HG02885 (cell line): ENCODE data around the gene CARD14.
"Not testable (repeated sequence)": the region's sequence is repeated elsewhere in the genome, so short reads cannot be mapped to it uniquely, and the experiment has no call there.

Experiments used
- ATAC-seq: cut with Tn5 transposase; IDR thresholded peaks from one replicate; pipeline ENCODE4 v1.9.1; 2021; ENCODE audit warnings: mild to moderate bottlenecking; ENCODE audit not compliant: unreplicated experiment, poor library complexity

Gene CARD14

GRCh38 chr17:80222376-80223141, 52.7 kb downstream of the CARD14 start:
- no peak for ATAC-seq

- no peak for ATAC-seq
Measured at GRCh38 chr17:80223142-80223815, 53.4 kb downstream of the CARD14 start.

- no peak for ATAC-seq
Measured at GRCh38 chr17:80223838-80224497, 54.1 kb downstream of the CARD14 start.

GRCh38 chr17:80224683-80225082, 54.9 kb downstream of the CARD14 start:
- ATAC-seq: no peak

DNA sequence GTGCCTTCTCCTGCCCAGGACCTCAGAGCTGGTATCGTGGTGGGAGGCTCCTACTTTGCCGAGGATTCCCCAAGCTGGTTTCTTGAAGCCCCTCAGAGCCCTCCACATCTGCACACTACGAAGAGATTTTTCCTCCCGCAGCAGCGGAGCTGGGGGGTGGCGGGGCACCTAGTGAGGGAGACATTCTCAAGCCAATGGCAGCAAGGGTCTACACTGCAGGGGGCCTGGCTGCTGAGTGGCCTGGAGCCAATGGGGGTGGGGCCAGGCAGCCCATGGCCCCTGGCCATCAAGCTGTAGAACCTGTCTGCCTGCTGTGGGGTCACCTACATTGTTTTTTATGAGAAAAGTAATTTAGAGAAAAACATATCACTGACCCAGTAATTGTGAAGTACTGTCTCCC, 55.4 kb downstream of the CARD14 start:
- no peak for ATAC-seq

GRCh38 chr17:80227156-80227555, 57.3 kb downstream of the CARD14 start:
- no peak for ATAC-seq

- no peak for ATAC-seq
Measured at GRCh38 chr17:80227666-80228065, 57.8 kb downstream of the CARD14 start.

DNA sequence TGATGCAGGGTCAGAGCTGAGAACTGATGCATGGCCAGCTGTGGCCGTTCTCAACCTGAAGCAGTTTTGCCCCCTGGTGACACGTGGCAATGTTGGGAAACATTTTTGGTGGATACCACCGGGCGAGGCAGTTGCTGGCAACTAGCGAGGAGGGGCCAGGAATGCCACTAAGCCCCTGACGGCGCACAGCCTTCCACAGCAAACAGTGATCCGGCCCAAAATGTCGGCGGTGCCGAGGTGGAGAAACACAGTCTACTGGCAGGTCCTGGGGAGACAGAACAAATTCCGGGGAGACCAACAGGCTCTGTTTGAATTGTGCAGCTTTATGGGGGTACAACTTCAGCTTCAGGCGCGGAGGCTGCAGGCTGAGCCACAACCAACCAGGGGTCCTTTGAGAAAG, 58.6 kb downstream of the CARD14 start:
- ATAC-seq: no peak

DNA sequence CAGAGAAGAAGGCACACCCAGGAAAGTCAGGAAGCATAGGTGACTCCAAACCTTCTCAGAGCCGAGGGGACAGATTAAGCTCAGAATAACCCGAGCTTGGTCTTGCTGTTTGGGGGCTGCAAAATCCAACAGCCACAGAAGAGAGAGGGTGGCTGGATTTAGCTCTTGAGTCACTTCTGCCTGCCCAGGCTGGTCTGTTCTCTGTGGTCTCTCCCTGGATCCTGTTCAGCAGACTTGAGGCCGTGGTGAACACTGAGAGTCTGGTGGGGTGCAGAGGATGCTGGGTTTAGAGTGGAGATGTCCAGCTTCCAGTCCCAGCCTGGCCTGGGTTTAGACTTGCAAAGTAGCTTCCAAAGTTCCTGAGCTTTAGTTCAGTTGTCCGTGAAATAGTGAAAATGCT, 59.2 kb downstream of the CARD14 start:
- no peak for ATAC-seq

GRCh38 chr17:80232438-80232837, 62.6 kb downstream of the CARD14 start:
- no peak for ATAC-seq

DNA sequence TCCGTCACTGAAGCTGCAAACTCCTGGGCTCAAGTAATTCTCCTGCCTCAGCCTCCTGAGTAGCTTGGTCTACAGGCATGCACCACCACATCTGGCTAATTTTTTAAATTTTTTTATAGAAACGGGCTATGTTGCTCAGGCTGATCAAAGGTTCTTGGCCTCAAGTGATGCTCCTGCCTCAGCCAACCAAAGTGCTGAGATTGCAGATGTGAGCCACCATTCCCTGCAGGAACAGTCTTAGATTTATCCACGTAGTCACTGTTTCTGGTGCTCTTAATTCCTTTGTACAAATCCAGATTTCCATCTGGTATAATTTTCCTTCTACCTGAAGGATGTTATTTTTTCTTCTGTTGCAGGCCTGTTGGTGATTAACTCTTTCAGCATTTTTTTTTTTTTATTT, 63.4 kb downstream of the CARD14 start:
- ATAC-seq: no peak

DNA sequence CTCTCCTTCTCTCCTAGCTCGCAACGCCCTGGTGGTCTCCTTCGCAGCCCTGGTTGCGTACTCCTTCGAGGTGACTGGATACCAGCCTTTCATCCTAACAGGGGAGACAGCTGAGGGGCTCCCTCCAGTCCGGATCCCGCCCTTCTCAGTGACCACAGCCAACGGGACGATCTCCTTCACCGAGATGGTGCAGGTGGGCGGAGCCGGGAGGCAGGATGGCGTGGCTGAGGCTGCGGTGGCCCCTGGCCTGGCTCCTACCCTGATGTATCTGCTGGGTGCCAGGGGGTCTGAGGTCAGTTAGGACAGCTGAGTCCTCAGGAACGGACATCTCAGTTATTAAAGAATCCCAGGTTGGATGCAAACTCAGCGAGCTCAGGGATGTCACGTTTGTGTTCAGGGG, 67.1 kb downstream of the CARD14 start:
- ATAC-seq: no peak

DNA sequence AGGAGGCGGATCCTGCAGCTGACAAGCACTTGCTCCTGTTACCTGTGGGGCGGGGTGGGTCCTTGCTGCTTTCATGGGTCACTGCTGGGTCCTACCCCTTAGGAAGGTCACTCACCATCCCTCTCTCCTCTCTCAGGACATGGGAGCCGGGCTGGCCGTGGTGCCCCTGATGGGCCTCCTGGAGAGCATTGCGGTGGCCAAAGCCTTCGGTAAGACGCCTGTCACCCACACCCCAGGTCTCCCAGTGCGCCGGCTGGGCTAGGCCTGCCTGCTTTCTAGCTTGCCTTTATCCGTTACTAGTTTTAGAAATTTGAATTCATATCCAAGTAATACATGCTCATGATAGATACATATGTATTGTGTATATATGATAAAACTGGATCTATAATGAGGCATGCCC, 67.6 kb downstream of the CARD14 start:
- no peak for ATAC-seq

GRCh38 chr17:80242505-80242904, 72.7 kb downstream of the CARD14 start:
- no peak for ATAC-seq

DNA sequence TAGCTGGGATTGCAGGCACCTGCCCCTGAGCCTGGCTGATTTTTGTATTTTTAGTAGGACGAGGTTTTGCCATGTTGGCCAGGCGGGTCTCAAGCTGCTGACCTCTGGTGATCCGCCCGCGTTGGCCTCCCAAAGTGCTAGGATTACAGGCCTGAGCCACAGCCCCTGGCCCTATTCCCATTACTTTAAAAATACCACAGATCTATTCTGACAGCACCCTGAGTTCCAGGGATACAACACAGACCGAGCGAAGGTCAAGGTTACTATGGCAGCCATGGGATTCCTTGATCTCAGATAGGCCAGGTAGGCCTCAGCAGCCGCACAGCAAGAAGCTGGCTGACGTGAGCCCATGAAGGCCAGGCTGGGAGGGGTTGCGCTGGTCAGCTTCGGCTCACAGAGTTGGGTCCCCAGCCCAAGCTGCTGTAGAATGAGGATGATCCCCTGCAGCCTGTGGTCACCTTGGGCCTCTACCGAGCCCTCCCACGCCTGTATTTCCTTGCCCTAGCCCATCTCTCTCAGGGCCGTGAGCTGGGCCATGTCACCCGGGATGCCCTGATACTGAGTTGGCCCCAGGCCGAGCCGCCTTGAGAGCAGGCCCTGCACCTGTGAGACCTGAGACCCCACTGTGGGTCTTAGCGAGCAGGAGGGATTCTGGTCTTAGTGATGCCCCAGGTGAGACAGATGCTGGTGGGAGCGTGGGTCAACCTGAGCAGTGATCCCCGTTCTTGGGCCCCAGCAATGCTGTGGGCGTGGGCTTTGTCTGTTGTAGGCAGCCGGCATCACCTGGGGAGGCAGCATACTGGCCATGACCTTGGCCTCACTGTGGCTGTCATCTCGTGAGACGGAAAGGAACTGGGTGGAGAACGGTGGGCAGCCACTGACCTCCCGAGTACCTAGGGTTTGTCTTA, 74.0 kb downstream of the CARD14 start:
- ATAC-seq: no peak

DNA sequence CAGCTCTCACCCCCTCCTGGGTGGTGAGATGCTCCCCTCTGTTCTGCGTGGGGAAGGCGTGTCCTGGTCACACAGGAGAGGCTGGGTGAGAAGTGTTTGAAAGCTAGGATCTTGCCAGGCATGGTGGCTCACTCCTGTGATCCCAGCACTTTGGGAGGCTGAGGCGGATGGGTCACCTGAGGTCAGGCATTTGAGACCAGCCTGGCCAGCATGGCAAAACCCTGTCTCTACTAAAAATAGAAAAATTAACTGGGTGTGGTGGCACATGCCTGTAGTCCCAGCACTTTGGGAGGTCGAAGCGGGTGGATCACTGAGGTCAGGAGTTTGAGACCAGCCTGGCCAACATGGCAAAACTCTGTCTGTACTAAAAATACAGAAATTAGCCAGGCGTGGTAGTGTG, 74.6 kb downstream of the CARD14 start:
- not testable (repeated sequence) for ATAC-seq

GRCh38 chr17:80244871-80245509, 75.2 kb downstream of the CARD14 start:
- no peak for ATAC-seq

GRCh38 chr17:80245566-80246265, 75.9 kb downstream of the CARD14 start:
- no peak for ATAC-seq

DNA sequence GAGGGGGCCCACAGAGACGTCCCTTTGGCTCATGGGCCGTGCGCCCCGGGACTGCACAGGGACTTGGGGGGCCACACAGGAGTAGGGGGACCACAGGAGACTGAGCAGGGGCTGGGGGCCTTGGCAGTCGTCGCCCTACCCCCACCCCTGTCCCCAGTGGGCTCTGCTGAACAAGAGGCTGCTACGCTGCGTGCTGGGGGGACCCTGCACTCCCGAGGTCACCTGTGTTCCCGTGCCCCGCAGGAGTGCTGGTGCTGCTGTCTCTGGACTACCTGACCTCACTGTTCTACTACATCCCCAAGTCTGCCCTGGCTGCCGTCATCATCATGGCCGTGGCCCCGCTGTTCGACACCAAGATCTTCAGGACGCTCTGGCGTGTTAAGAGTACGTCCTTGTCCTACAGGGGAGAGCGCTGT, 76.4 kb downstream of the CARD14 start:
- no peak for ATAC-seq
